ENCODE measurements around the gene PPP1R9B. TPM values are rescaled to one million over a fixed set of nuclear protein-coding genes. Genes with fewer than 3 reads are reported as not detected.

Gene PPP1R9B
- total RNA-seq, 4 donors from 2014 or later: 14.0 to 29.2 (median 20.0) TPM

GRCh38 chr17:50161023-50161910 is 10.8 kb upstream of the PPP1R9B start:
- TF ChIP-seq, protein P1, sequence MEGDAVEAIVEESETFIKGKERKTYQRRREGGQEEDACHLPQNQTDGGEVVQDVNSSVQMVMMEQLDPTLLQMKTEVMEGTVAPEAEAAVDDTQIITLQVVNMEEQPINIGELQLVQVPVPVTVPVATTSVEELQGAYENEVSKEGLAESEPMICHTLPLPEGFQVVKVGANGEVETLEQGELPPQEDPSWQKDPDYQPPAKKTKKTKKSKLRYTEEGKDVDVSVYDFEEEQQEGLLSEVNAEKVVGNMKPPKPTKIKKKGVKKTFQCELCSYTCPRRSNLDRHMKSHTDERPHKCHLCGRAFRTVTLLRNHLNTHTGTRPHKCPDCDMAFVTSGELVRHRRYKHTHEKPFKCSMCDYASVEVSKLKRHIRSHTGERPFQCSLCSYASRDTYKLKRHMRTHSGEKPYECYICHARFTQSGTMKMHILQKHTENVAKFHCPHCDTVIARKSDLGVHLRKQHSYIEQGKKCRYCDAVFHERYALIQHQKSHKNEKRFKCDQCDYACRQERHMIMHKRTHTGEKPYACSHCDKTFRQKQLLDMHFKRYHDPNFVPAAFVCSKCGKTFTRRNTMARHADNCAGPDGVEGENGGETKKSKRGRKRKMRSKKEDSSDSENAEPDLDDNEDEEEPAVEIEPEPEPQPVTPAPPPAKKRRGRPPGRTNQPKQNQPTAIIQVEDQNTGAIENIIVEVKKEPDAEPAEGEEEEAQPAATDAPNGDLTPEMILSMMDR (IDR thresholded peaks at IDR 0.05; ENCODE audit: low read depth): no peak

- TF ChIP-seq, protein P1 (IDR thresholded peaks at IDR 0.05; ENCODE audit: low read depth): no peak
These were observed 7.4 kb upstream of the PPP1R9B start for GRCh38 chr17:50157891-50158290.

- TF ChIP-seq, protein P1 (IDR thresholded peaks at IDR 0.05; ENCODE audit: low read depth): no peak
These were observed 4.8 kb upstream of the PPP1R9B start for GRCh38 chr17:50155115-50155819.

- TF ChIP-seq, protein P1 (IDR thresholded peaks at IDR 0.05; ENCODE audit: low read depth): no peak
These were observed 4.1 kb upstream of the PPP1R9B start for GRCh38 chr17:50154604-50155003.

- TF ChIP-seq, protein P1 (IDR thresholded peaks at IDR 0.05; ENCODE audit: low read depth): no peak
These were observed 3.4 kb upstream of the PPP1R9B start for GRCh38 chr17:50153650-50154575.

DNA sequence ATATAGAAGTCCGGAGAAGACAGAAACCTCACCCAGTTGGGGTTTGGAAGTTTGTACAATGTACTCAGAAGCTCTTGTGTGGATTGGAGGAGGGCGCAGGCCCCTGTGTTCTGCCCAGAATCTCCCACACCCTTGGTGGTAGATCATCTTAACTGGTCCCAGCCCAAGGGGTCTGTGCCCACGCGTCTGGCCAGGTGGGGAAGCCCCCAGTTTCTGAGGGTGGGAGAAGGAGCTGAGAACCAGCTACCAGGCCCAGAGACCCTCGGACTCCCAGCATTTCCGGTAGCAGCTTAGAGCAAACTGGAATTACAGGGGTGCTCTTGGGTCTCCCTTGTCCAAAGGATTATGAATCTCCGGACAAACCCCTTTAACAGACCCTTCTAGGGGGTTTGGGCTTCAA is 2.3 kb upstream of the PPP1R9B start:
- TF ChIP-seq, protein P1 (IDR thresholded peaks at IDR 0.05; ENCODE audit: low read depth): no peak
